Central memory CD8-positive, alpha-beta T cell (primary cell): ENCODE data around the gene TLK1.

Experiments
- ATAC-seq: fragments of 150-1000 bp; cut with Tn5 transposase; replicated peaks from 2 replicates; pipeline ENCODE4 v1.10.0; 2022; ENCODE audit warnings: mild to moderate bottlenecking, moderate FRiP score, moderate number of reproducible peaks; ENCODE audit not compliant: poor library complexity, severe bottlenecking; ENCODE audit errors: extremely low read depth
- DNase-seq, 2 donors: peaks; one replicate each; pipeline ENCODE4 v3.0.0; 2021; ENCODE audit warnings: low spot score in 2 of 2
- H3K27ac Mint-ChIP-seq: one replicate; pipeline ENCODE4 v1.8.0; 2022; ENCODE audit warnings: low read depth, mild to moderate bottlenecking, moderate library complexity, mixed read lengths
- H3K27me3 Mint-ChIP-seq: one replicate; pipeline ENCODE4 v1.8.0; 2022; ENCODE audit warnings: mixed read lengths
- H3K36me3 Mint-ChIP-seq: one replicate; pipeline ENCODE4 v1.8.0; 2022; ENCODE audit warnings: mild to moderate bottlenecking, moderate library complexity, mixed read lengths; ENCODE audit not compliant: insufficient read depth
- H3K4me1 Mint-ChIP-seq: one replicate; pipeline ENCODE4 v1.8.0; 2022; ENCODE audit warnings: mixed read lengths
- H3K4me3 Mint-ChIP-seq: one replicate; pipeline ENCODE4 v1.8.0; 2022; ENCODE audit warnings: mild to moderate bottlenecking, moderate library complexity, mixed read lengths
- H3K9me3 Mint-ChIP-seq: one replicate; pipeline ENCODE4 v1.8.0; 2022; ENCODE audit warnings: mixed read lengths

TLK1 gene

DNA sequence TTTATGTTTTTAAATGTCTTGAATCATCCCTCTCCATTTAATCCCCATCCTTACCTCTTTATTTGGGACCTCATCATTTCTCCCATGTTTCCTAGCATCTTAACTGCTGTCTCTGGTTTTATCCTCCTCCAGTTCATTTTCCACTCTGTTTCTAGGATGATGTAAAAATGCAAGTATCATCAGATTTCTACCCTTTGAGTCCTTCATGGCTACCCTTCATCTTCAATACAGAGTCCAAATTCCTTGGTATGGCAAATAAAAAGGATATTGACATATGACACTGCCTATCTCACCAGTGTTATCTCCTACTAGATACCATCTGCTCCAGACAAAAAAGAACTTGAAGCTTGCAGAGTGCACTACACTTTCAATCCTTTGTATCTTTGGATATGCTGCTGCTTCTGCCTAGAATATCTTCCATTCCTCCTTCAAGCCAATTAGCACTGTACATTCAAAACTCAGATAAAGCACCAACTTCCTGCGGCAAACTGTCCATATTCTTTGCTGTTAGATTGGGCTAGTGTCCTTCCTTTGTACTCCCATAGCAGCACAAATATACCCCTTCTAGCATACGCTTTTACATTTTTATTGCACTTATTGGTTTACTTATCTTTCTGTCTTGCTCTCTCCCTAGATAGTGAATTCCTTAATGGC is 24.6 kb upstream of the TLK1 start:
- no peak overlapping the region for H3K4me3 Mint-ChIP-seq
- peaks cover 10% of the 10 kb centered on the region for H3K27me3 Mint-ChIP-seq
- ATAC-seq = no peak
- DNase-seq = no peak
- H3K9me3 Mint-ChIP-seq = no peaks in the 10 kb centered on the region
- no peaks in the 10 kb centered on the region for H3K36me3 Mint-ChIP-seq
- H3K4me1 Mint-ChIP-seq = no peaks in the 10 kb centered on the region
- no peak overlapping the region for H3K27ac Mint-ChIP-seq

DNA sequence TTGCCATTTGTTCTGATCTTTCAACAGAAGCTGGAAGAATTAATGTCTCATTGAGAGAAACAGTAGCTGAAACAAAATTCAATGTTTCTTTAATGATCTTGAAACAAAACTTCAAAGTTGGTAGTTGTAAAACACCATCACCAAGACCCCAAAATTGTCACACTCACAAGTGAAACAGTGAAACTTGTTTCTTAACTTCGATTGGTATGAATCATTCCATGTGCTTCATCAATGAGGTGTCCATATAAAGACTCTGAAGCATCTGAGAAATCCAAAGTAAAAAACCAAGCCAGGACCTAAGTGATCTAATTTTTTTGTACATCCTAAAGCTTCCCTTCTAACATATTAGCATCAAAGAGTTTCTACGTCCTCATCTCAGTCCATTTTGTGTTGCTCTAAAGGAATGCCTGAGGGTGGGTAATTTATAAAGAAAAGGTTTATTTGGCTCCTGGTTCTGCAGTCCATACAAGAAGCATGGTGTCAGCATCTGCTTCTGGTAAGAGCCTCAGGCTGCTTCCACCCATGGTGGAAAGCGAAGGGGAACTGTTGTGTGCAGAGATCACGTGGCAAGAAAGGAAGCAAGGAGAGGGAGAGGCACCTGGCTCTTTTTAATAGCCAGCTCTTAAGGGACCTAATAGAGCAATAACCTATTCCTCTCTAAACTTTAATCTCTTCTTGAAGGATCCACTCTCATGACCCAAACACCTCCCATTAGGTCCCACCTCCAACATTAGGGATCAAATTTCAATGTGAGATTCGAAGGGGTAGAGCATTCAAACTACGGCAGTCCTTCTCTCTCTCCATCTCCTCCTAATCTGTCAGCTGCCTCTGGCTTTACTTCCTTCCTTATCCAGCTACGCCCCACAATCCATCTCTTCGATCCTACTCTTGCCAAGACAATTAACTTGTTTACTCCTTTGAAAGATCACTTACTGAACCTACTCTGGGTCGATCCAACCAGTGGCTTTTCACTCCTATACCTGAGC is 20.7 kb upstream of the TLK1 start:
- DNase-seq (no peak), ATAC-seq (no peak)
- Mint-ChIP-seq H3K4me3 (no peak overlapping the region), H3K36me3 (no peaks in the 10 kb centered on the region), H3K27ac (no peak overlapping the region), H3K4me1 (no peaks in the 10 kb centered on the region), H3K27me3 (peaks cover 10% of the 10 kb centered on the region), H3K9me3 (no peaks in the 10 kb centered on the region)

DNA sequence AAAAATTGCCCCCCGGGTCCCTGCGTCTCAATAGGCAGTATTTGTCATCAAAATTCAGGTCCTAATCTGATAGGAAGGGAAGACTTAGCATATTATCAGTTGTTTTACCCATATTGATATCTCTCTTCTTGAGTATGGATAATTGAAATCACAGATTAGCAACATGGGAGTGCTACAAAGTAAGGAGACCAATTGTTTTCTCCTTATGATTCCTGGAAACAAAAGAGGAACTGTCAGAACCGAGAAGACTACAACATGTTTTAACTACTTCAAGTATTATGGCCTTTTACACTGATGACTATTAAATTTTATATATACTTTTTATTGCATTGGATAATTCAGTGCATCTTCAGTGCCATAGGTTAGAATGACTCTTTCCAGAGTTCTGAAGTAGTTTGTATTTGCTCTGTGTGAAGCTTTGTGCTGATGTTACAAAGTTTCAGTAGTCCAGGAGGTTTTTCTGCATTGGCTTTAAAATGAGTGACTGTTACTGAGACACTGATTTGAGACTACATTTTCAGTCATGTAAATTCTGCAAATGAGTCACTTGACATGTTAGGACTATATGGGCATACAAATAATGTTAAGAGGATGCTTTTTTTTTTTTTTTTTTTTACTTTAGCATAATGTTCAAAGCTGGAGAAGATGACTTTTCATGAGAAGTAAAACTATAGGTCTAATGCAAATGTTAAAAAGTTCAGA is 19.7 kb upstream of the TLK1 start:
- ATAC-seq (no peak), DNase-seq (no peak)
- H3K27me3 Mint-ChIP-seq = peaks cover 8% of the 10 kb centered on the region
- H3K36me3 Mint-ChIP-seq = no peaks in the 10 kb centered on the region
- H3K4me3 Mint-ChIP-seq = no peak overlapping the region
- no peaks in the 10 kb centered on the region for H3K4me1 Mint-ChIP-seq
- H3K27ac Mint-ChIP-seq = no peak overlapping the region
- H3K9me3 Mint-ChIP-seq = no peaks in the 10 kb centered on the region

DNA sequence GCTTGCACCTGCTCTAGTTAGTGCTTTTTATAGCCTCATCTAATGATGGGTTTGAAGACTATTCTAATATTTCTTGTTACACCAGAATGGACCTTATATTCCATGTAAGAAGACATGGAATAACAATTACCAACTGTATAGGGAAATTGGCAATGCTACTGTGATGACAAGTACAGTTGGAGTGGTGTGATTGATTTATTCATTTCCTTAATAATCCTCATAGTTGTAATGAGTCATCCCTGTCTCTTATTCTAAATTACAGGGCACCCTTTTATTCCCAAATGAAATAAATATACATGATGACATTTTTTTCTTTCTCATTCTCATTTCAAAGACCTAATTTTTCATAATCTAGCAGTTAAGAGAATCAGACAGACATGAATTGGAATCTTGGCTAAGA is 18.3 kb upstream of the TLK1 start:
- DNase-seq (no peak), ATAC-seq (no peak)
- Mint-ChIP-seq H3K4me3 (no peak overlapping the region), H3K27ac (no peak overlapping the region), H3K36me3 (no peaks in the 10 kb centered on the region), H3K9me3 (no peaks in the 10 kb centered on the region), H3K27me3 (no peaks in the 10 kb centered on the region), H3K4me1 (no peaks in the 10 kb centered on the region)

DNA sequence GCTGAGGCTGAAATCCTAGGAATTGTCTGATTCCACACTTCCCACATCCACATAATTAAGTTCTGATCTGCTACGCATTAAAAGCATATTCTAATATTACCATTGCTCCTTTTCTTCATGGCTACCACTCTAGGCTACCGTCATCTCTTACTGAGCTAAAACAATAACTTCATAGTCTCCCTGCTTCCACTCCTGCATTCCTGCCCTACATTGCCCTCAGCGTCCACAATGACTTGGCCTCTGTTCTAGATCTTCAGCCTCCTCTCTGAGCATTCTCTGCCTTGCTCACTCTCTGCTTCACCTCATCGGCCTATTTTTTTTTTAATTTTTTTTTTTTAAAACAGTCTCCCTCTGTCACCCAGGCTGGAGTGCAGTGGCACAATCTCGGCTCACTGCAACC is 15.8 kb upstream of the TLK1 start:
- DNase-seq = no peak
- H3K4me3 Mint-ChIP-seq = no peak overlapping the region
- peaks cover 5% of the 10 kb centered on the region for H3K9me3 Mint-ChIP-seq
- H3K36me3 Mint-ChIP-seq = no peaks in the 10 kb centered on the region
- no peak overlapping the region for H3K27ac Mint-ChIP-seq
- H3K4me1 Mint-ChIP-seq = no peaks in the 10 kb centered on the region
- no peaks in the 10 kb centered on the region for H3K27me3 Mint-ChIP-seq
- ATAC-seq = no peak

DNA sequence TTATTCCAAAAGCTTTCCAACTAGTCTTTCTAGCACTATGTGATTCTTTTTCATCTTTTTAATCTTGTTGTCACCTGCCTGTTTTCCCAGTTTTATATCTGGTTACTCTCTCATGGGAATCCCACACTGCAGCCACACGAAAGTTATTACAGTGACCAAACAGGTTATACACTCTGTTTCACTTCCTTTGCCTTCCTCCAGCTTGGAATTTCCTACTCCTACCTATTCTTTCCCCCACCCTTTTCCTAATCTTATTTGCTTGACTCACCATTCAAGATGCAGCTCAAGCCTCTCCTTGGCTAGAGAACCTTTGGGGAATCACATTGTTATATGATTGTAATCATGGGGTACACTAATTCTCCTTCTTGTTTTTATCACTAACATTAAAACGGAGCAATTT is 13.4 kb upstream of the TLK1 start:
- Mint-ChIP-seq H3K4me1 (no peaks in the 10 kb centered on the region), H3K9me3 (peaks cover 5% of the 10 kb centered on the region), H3K4me3 (no peak overlapping the region), H3K36me3 (no peaks in the 10 kb centered on the region), H3K27me3 (no peaks in the 10 kb centered on the region), H3K27ac (no peak overlapping the region)
- DNase-seq (no peak), ATAC-seq (no peak)

DNA sequence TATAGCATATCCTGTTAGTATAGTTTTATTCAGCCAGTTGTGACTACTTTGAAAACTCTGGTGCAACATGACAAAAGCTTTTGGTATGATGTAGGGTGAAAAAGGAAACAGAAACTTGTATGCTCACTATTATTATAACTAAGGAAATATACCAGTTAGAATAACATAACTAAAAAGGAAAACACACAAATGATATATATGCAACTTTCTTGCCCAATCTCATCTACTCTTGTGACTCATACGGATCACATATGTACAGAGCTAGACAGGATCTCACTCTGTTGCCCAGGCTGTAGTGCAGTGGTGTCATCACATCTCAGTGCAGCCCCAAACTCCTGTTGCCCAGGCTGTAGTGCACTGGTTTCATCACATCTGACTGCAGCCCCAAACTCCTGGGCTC is 12.4 kb upstream of the TLK1 start:
- Mint-ChIP-seq H3K27ac (no peak overlapping the region), H3K27me3 (no peaks in the 10 kb centered on the region), H3K4me3 (no peak overlapping the region), H3K36me3 (no peaks in the 10 kb centered on the region), H3K4me1 (no peaks in the 10 kb centered on the region), H3K9me3 (peaks cover 5% of the 10 kb centered on the region)
- ATAC-seq = peak; percentile 19
- no peak for DNase-seq

DNA sequence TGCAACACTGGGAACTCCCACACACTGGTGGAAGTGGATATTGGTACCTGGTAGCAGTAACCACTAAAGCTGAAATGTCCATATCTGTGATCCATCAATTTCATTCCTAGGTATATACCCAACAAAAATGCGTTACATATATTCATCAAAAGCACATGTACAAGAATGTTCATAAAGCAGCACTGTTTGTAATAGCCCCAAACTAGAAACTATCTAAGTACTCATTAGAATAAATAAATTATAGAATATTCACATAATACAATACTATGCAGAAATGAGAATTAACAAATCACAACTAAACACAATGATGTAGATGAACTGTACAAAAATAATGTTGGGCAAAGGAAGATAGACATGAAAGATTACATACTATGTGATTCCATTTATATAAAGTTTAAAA is 11.1 kb upstream of the TLK1 start:
- Mint-ChIP-seq H3K4me1 (no peaks in the 10 kb centered on the region), H3K9me3 (peaks cover 5% of the 10 kb centered on the region), H3K4me3 (no peak overlapping the region), H3K27me3 (peaks cover 10% of the 10 kb centered on the region), H3K27ac (peak overlapping the region; percentile 7), H3K36me3 (no peaks in the 10 kb centered on the region)
- ATAC-seq (no peak), DNase-seq (no peak)

DNA sequence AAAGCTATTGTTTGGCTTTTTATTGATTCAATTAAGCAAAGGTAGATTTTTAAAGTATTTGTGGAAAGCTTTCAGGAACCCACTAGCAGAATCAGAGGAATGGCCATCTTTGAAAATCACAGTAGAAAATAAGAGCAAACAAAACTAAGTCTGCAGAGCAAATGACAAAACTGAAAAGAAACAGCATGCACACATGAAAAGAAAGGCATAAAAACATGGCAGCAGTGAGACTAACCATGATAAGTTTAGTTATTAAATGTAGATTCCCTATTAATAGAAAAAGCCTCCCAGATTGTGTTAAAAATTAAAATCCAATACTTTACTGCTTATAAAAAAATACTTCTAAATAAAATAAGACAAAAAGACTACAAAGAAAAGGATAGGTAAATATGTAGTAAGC is 9.1 kb upstream of the TLK1 start:
- ATAC-seq (no peak), DNase-seq (no peak)
- Mint-ChIP-seq H3K4me3 (no peak overlapping the region), H3K36me3 (no peaks in the 10 kb centered on the region), H3K4me1 (no peaks in the 10 kb centered on the region), H3K9me3 (peaks cover 5% of the 10 kb centered on the region), H3K27me3 (peaks cover 10% of the 10 kb centered on the region), H3K27ac (no peak overlapping the region)

DNA sequence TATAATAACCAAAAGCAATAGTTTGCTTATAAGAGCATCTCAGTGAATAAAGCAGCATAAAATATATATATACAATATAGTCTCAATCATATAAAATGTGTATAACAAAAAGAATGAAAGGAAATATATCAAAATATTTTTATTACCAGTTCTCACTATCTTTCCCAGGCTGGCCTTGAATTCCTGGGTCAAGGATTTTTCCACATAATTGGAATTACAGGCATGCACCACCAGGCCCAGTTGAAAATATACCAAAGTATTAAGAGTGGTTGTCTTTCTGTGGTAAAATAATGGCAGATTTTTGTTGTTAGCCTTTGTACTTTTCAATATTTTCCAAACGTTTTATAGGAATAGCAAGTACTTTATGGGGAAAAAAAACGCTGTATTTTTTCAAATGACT is 8.6 kb upstream of the TLK1 start:
- Mint-ChIP-seq H3K4me3 (no peak overlapping the region), H3K36me3 (no peaks in the 10 kb centered on the region), H3K4me1 (no peaks in the 10 kb centered on the region), H3K9me3 (peaks cover 5% of the 10 kb centered on the region), H3K27me3 (peaks cover 10% of the 10 kb centered on the region), H3K27ac (no peak overlapping the region)
- ATAC-seq (no peak), DNase-seq (no peak)

DNA sequence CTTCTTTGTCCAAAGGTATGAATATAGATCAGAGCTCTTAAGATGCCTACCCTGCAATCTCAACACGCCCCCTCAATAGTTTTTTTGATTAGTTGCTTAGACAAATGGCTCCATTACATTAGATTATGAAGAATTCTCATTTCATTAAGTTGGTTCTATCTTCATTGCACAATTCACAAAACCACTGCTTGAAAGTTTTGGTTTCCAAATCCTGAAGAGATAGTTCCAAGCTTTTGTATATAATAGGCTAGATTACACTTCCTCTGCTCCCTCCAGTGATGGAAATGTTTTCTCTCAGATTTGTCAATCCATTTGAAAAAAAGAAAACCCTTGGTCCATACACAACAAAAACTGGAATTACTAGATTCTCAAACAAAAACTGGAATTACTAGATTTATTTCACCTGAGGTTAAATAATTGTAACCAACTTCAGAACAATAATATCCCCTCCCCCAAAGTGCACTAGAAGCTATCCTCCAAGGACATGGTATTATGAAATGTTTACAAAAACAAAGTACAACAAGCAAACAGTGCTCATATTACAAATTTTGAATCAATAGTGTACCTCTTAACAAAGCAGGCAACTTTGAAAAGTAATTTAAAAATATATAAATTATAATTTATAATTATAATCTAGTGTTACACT is 6.8 kb upstream of the TLK1 start:
- no peak overlapping the region for H3K27ac Mint-ChIP-seq
- H3K4me3 Mint-ChIP-seq = no peak overlapping the region
- no peaks in the 10 kb centered on the region for H3K36me3 Mint-ChIP-seq
- H3K27me3 Mint-ChIP-seq = peaks cover 10% of the 10 kb centered on the region
- H3K9me3 Mint-ChIP-seq = peaks cover 2% of the 10 kb centered on the region
- no peak for DNase-seq
- H3K4me1 Mint-ChIP-seq = peaks cover 5% of the 10 kb centered on the region
- no peak for ATAC-seq

DNA sequence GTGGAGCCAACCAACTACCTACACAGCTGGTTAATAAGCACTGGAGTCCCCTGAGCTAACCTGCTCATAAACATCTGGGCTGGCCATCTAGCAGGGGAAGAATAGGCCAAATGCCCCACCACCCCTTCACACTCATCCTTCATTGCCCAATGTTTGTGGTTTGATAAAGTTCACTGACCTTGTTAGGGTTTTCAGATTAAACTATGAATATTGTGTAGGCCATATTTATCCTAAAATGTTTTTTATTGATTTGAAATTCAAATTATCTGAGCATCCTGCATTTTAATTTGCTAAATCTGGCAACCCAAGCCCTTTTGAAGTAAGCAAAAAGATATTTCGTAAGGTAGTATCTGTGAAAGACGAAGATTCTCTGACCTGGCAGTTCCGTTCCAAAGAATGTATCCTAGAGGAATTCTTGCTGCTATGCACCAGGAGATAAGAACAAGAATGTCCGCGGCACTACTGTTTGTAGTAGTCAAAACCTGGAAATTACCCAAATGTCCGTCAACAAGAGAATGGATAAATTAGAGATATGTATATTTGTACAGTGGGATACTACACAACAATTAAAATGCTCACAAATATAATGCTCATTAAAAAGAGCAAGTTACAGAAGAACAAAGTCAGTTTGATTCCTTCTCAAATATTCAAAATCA is 5.8 kb upstream of the TLK1 start:
- no peak overlapping the region for H3K27ac Mint-ChIP-seq
- H3K4me1 Mint-ChIP-seq = peaks cover 11% of the 10 kb centered on the region
- peaks cover 10% of the 10 kb centered on the region for H3K27me3 Mint-ChIP-seq
- no peaks in the 10 kb centered on the region for H3K36me3 Mint-ChIP-seq
- DNase-seq (no peak), ATAC-seq (no peak)
- H3K4me3 Mint-ChIP-seq = no peak overlapping the region
- H3K9me3 Mint-ChIP-seq = no peaks in the 10 kb centered on the region
